GM12801 (cell line): Measurements from ENCODE around the gene IMPDH1.

ENCODE experiments used
- CTCF ChIP-seq: IDR thresholded peaks from one replicate; pipeline ENCODE4 v1.5.1; 2011; ENCODE audit warnings: control low read depth; ENCODE audit not compliant: insufficient read length; ENCODE audit errors: extremely low read depth

Gene IMPDH1

GRCh38 chr7:128352636-128353035 is 57.1 kb downstream of the IMPDH1 start:
- no peak for TF ChIP-seq CTCF

- TF ChIP-seq CTCF = no peak
These were observed 57.6 kb downstream of the IMPDH1 start for GRCh38 chr7:128352153-128352537.

GRCh38 chr7:128351296-128352152 is 58.3 kb downstream of the IMPDH1 start:
- no peak for TF ChIP-seq CTCF

- no peak for TF ChIP-seq CTCF
These were observed 59.0 kb downstream of the IMPDH1 start for GRCh38 chr7:128350708-128351295.

GRCh38 chr7:128349466-128349825 is 60.3 kb downstream of the IMPDH1 start:
- no peak for TF ChIP-seq CTCF

- no peak for TF ChIP-seq CTCF
These were observed 62.1 kb downstream of the IMPDH1 start for GRCh38 chr7:128347647-128348097.

- TF ChIP-seq CTCF = no peak
These were observed 65.4 kb downstream of the IMPDH1 start for GRCh38 chr7:128344431-128344774.
